CD4-positive, alpha-beta T cell treated with Interleukin-10 for 1 hour (primary cell): ENCODE data around the gene TUBA8.
"Not testable (repeated sequence)": the region's sequence is repeated elsewhere in the genome, so short reads cannot be mapped to it uniquely, and the experiment has no call there.

Experiments
- DNase-seq: peaks from one replicate; pipeline ENCODE4 v3.0.0-alpha.2; 2020

TUBA8 gene

GRCh38 chr22:18077639-18078328 lies 32.8 kb upstream of the TUBA8 start, which contains the start of gene PEX26:
Gene PEX26 (plus strand): TSS chr22:18077990. CDS start chr22:18078377, 387 bp downstream.
- peak; percentile 96 for DNase-seq

GRCh38 chr22:18078329-18079041 lies 32.1 kb upstream of the TUBA8 start:
- DNase-seq = peak; percentile 48

- DNase-seq = no peak
These were observed 30.8 kb upstream of the TUBA8 start for GRCh38 chr22:18079706-18080233.

GRCh38 chr22:18081416-18081815 lies 29.2 kb upstream of the TUBA8 start:
- DNase-seq = no peak

GRCh38 chr22:18082467-18082866 lies 28.1 kb upstream of the TUBA8 start:
- DNase-seq = no peak

GRCh38 chr22:18083406-18083805 lies 27.2 kb upstream of the TUBA8 start:
- DNase-seq = no peak

GRCh38 chr22:18085188-18085587 lies 25.4 kb upstream of the TUBA8 start:
- no peak for DNase-seq

- no peak for DNase-seq
These were observed 23.2 kb upstream of the TUBA8 start for GRCh38 chr22:18087350-18087855.

GRCh38 chr22:18088825-18089568 lies 21.6 kb upstream of the TUBA8 start:
- no peak for DNase-seq

- DNase-seq = no peak
These were observed 20.3 kb upstream of the TUBA8 start for GRCh38 chr22:18090286-18090685.

- no peak for DNase-seq
These were observed 19.1 kb upstream of the TUBA8 start for GRCh38 chr22:18091478-18091877.

GRCh38 chr22:18091916-18092526 lies 18.6 kb upstream of the TUBA8 start:
- peak; percentile 54 for DNase-seq

GRCh38 chr22:18093661-18094060 lies 16.9 kb upstream of the TUBA8 start:
- DNase-seq = no peak

DNA sequence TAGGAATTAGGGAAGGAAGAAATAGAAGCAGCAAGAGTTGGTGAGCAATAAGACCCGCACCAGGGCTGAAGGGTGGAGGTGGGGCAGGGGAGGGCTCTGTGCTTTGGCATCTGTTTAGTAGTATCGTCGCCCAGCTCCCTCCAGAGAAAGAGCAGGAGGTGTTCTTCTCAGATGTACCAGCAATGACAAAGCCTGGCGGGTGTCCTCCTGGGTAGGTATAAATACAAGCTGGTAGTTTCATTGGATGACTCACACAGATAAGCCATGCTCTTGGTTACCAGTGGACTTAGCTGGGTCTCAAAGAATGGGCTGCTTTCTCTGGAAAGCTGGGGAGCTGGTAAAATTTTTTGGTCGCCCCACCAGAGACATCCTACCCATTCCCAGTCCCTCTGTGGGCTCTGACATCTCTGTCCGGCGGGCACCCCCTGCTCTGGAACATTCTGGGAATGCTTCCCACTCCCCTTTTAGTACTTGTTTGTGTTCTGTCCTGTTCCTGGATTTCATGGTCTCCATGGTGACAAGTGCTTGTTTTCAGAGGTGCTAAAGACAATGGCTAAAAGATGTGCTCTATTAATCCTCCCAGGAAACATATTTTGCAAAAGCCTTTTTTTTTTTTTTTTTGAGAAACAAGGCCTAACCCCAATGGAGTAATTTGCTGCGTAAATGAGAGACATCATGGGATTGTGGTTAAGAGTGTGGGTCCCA lies 15.4 kb upstream of the TUBA8 start:
- no peak for DNase-seq

GRCh38 chr22:18096823-18097222 lies 13.8 kb upstream of the TUBA8 start:
- no peak for DNase-seq

- no peak for DNase-seq
These were observed 9.8 kb upstream of the TUBA8 start for GRCh38 chr22:18100781-18101180.

- no peak for DNase-seq
These were observed 9.1 kb upstream of the TUBA8 start for GRCh38 chr22:18101536-18101935.

GRCh38 chr22:18103527-18104269 lies 6.9 kb upstream of the TUBA8 start:
- DNase-seq = no peak

DNA sequence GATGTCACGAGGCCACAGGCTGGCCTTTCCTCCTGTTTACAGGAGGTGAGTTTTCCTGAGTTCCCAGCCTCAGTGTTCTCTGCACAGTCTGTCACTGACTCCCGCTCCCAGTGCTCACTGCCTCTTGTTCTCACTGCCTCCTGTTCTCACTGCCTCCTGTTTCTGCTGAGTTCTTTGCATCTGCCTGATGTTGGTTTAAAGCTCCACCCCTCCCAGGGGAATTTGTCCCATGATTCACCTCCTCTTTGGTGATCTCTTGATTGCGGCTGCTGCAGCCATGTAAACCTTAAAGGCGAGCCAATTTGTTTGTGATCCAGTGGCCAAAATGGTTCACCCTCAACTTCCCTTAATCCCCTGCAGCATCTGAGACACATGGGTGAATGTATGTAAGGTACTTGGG lies 6.0 kb upstream of the TUBA8 start:
- DNase-seq = no peak

GRCh38 chr22:18105981-18106380 lies 4.6 kb upstream of the TUBA8 start:
- not testable (repeated sequence) for DNase-seq
